OCI-LY3 (cell line): ENCODE results near the gene LAMB3.

Experiments
- H2AFZ ChIP-seq: fragments of 200-600, 300-600 bp; shearing (Covaris generic); 2 replicates; pipeline ENCODE4 v1.6.0; 2014; ENCODE audit warnings: antibody characterized with exemption, low read depth, low read length
- H3K27ac ChIP-seq: fragments of 200-600, 300-600 bp; sonication (generic); 2 replicates; pipeline ENCODE4 v1.5.1; 2014; ENCODE audit warnings: mild to moderate bottlenecking, low read length, moderate library complexity, mixed read lengths
- H3K27me3 ChIP-seq: fragments of 200-600, 300-600 bp; sonication (generic); 2 replicates; pipeline ENCODE4 v1.6.1; 2014; ENCODE audit warnings: low read depth, low read length, mixed read lengths
- H3K36me3 ChIP-seq: fragments of 200-600, 300-600 bp; sonication (generic); replicated peaks from 2 replicates; pipeline ENCODE3; 2014; ENCODE audit warnings: low read depth, low read length, mixed read lengths
- H3K4me1 ChIP-seq: fragments of 300-600, 200-600 bp; sonication (generic); 2 replicates; pipeline ENCODE4 v1.6.1; 2014; ENCODE audit warnings: low read length, mixed read lengths
- H3K4me2 ChIP-seq: fragments of 200-600, 300-600 bp; sonication (generic); 2 replicates; pipeline ENCODE4 v1.6.1; 2014; ENCODE audit warnings: low read length, mixed read lengths
- H3K4me3 ChIP-seq: fragments of 300-600, 200-600 bp; sonication (generic); 2 replicates; pipeline ENCODE4 v1.5.1; 2014; ENCODE audit warnings: antibody characterized with exemption, mild to moderate bottlenecking, low read length, moderate library complexity
- H3K79me2 ChIP-seq: fragments of 300-600, 200-600 bp; shearing (Covaris generic); 2 replicates; pipeline ENCODE4 v1.6.1; 2014; ENCODE audit warnings: mild to moderate bottlenecking, low read length, mixed read lengths
- H3K9ac ChIP-seq: fragments of 300-600, 200-600 bp; shearing (Covaris generic); 2 replicates; pipeline ENCODE4 v1.6.0; 2014; ENCODE audit warnings: mild to moderate bottlenecking, low read length, moderate library complexity
- H3K9me3 ChIP-seq: fragments of 200-600, 300-600 bp; shearing (Covaris generic); 2 replicates; pipeline ENCODE4 v1.6.1; 2014; ENCODE audit warnings: low read length, mixed read lengths; ENCODE audit not compliant: insufficient read depth
- H4K20me1 ChIP-seq: fragments of 200-600, 300-600 bp; sonication (generic); 2 replicates; pipeline ENCODE4 v1.6.1; 2016; ENCODE audit warnings: low read length, mixed read lengths; ENCODE audit not compliant: insufficient read depth
- CTCF ChIP-seq: fragments of 200-600, 300-600 bp; sonication (generic); IDR thresholded peaks from 2 replicates; pipeline ENCODE4 v1.5.1; 2014; ENCODE audit warnings: antibody characterized with exemption, low read length, low read depth
- EZH2phosphoT487 ChIP-seq: fragments of 200-600 bp; shearing (Covaris generic); IDR thresholded peaks from 2 replicates; pipeline ENCODE4 v1.6.1; 2018; ENCODE audit warnings: antibody characterized with exemption, mixed run types, low read depth

LAMB3 gene

GRCh38 chr1:209595028-209595427 is 57.2 kb downstream of the LAMB3 start:
- peaks cover 8% of the 10 kb centered on the region for H3K4me1 ChIP-seq
- H4K20me1 ChIP-seq: no peaks in the 10 kb centered on the region
- peaks cover 63% of the 10 kb centered on the region for H3K27me3 ChIP-seq
- H3K9ac ChIP-seq: no peak overlapping the region
- H3K27ac ChIP-seq: no peak overlapping the region
- no peak overlapping the region for H3K4me2 ChIP-seq
- H3K36me3 ChIP-seq: no peaks in the 10 kb centered on the region
- H3K79me2 ChIP-seq: no peaks in the 10 kb centered on the region
- H3K9me3 ChIP-seq: no peaks in the 10 kb centered on the region
- H2AFZ ChIP-seq: no peak overlapping the region
- no peak for TF ChIP-seq CTCF
- no peak for TF ChIP-seq EZH2phosphoT487
- H3K4me3 ChIP-seq: no peak overlapping the region

GRCh38 chr1:209594440-209594839 is 57.8 kb downstream of the LAMB3 start:
- no peaks in the 10 kb centered on the region for H4K20me1 ChIP-seq
- no peak overlapping the region for H3K4me3 ChIP-seq
- H3K9me3 ChIP-seq: no peaks in the 10 kb centered on the region
- H3K27me3 ChIP-seq: peaks cover 61% of the 10 kb centered on the region
- H3K36me3 ChIP-seq: no peaks in the 10 kb centered on the region
- H3K9ac ChIP-seq: no peak overlapping the region
- H3K4me1 ChIP-seq: peaks cover 8% of the 10 kb centered on the region
- H3K4me2 ChIP-seq: no peak overlapping the region
- TF ChIP-seq EZH2phosphoT487 (no peak), CTCF (no peak)
- H2AFZ ChIP-seq: no peak overlapping the region
- no peak overlapping the region for H3K27ac ChIP-seq
- H3K79me2 ChIP-seq: no peaks in the 10 kb centered on the region

- Histone ChIP-seq H2AFZ (no peak overlapping the region), H3K79me2 (no peaks in the 10 kb centered on the region), H3K27me3 (peaks cover 61% of the 10 kb centered on the region)
Observed at GRCh38 chr1:209593747-209594146, 58.5 kb downstream of the LAMB3 start.

GRCh38 chr1:209590405-209590804 is 61.8 kb downstream of the LAMB3 start:
- H3K27me3 ChIP-seq: peaks cover 50% of the 10 kb centered on the region
- no peak for TF ChIP-seq EZH2phosphoT487
- TF ChIP-seq CTCF: no peak
- H3K4me2 ChIP-seq: no peak overlapping the region

More at GRCh38 chr1:209593747-209594146, 58.5 kb downstream of the LAMB3 start:
- Histone ChIP-seq H3K4me3 (no peak overlapping the region), H3K4me1 (peaks cover 8% of the 10 kb centered on the region), H3K4me2 (no peak overlapping the region), H3K9me3 (no peaks in the 10 kb centered on the region), H3K36me3 (no peaks in the 10 kb centered on the region), H3K9ac (no peak overlapping the region), H4K20me1 (no peaks in the 10 kb centered on the region), H3K27ac (no peak overlapping the region)
- TF ChIP-seq CTCF: no peak

More at GRCh38 chr1:209590405-209590804, 61.8 kb downstream of the LAMB3 start:
- H3K4me3 ChIP-seq: no peak overlapping the region
- no peak overlapping the region for H3K27ac ChIP-seq
- no peaks in the 10 kb centered on the region for H3K36me3 ChIP-seq
- no peaks in the 10 kb centered on the region for H3K9me3 ChIP-seq
- no peak overlapping the region for H3K9ac ChIP-seq
- no peaks in the 10 kb centered on the region for H4K20me1 ChIP-seq
- no peaks in the 10 kb centered on the region for H3K4me1 ChIP-seq
- no peaks in the 10 kb centered on the region for H3K79me2 ChIP-seq
- no peak overlapping the region for H2AFZ ChIP-seq
